ENCODE measurements around the gene URAD.

GRCh38 chr13:27964741-27965323 is 23.7 kb downstream of the URAD start:
- no peak for TF ChIP-seq POLR2AphosphoS5 (IDR thresholded peaks at IDR 0.05)
- TF ChIP-seq, protein P1, sequence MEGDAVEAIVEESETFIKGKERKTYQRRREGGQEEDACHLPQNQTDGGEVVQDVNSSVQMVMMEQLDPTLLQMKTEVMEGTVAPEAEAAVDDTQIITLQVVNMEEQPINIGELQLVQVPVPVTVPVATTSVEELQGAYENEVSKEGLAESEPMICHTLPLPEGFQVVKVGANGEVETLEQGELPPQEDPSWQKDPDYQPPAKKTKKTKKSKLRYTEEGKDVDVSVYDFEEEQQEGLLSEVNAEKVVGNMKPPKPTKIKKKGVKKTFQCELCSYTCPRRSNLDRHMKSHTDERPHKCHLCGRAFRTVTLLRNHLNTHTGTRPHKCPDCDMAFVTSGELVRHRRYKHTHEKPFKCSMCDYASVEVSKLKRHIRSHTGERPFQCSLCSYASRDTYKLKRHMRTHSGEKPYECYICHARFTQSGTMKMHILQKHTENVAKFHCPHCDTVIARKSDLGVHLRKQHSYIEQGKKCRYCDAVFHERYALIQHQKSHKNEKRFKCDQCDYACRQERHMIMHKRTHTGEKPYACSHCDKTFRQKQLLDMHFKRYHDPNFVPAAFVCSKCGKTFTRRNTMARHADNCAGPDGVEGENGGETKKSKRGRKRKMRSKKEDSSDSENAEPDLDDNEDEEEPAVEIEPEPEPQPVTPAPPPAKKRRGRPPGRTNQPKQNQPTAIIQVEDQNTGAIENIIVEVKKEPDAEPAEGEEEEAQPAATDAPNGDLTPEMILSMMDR (IDR thresholded peaks at IDR 0.05): no peak

Data from prostate gland (tissue), 2 donors.